ENCODE measurements around the gene NCOA3.
A peak's percentile ranks its signal among the peaks of the same experiment; 100 is the strongest.

NCOA3 gene

GRCh38 chr20:47663354-47664067 is 161.8 kb downstream of the NCOA3 start:
- no peak for TF ChIP-seq BHLHE40 (IDR thresholded peaks at IDR 0.05; ENCODE audit: borderline replicate concordance)
- TF ChIP-seq FOXA1 (IDR thresholded peaks at IDR 0.05) = no peak
- TF ChIP-seq ZNF384 (IDR thresholded peaks at IDR 0.05) = no peak
- TF ChIP-seq PKNOX1 (IDR thresholded peaks at IDR 0.05) = no peak
- no peak for TF ChIP-seq ELF4 (IDR thresholded peaks at IDR 0.05)
- TF ChIP-seq FOXM1 (IDR thresholded peaks at IDR 0.05; ENCODE audit: borderline replicate concordance) = no peak
- no peak for TF ChIP-seq TARDBP (IDR thresholded peaks at IDR 0.05)
- TF ChIP-seq HDGF (IDR thresholded peaks at IDR 0.05; ENCODE audit: borderline replicate concordance) = no peak
- TF ChIP-seq L3MBTL2 (conservative IDR thresholded peaks at IDR 0.05) = no peak
- TF ChIP-seq NFRKB (IDR thresholded peaks at IDR 0.05) = no peak
- TF ChIP-seq CTBP1 (IDR thresholded peaks at IDR 0.05; ENCODE audit: borderline replicate concordance) = no peak
- ChIA-PET POLR2A (no interaction called here), CTCF (interaction anchor here (0.7 to 1.2 kb wide), 5 partner anchors 10 to 957 kb away, joined by 3 to 14 read pairs (median 3); no protein-coding TSS in a partner anchor)
- peak; percentile 87 for DNase-seq (ENCODE audit: extremely low spot score)

DNA sequence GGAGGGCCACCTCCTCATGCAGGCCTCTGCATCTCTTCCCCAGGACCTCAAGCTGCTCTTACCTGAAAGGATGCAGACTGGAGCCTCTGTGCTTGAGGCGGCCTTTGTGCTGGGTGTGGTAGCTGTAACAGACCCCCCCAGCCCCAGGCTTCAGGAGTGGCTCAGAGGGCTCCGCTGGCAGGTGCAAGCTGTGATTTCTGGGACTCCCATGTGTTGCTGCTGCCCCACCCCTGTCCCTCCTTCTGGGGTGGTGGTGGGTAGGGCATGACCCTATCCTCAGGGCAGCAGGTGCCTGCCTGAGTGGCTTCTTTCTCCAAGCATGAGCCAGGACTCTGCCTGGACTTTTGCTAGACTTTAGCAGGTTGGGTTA is 162.4 kb downstream of the NCOA3 start:
- ChIA-PET CTCF (interaction anchor here (0.9 to 1.2 kb wide), 4 partner anchors 10 to 957 kb away, joined by 3 to 14 read pairs (median 3); no protein-coding TSS in a partner anchor), POLR2A (no interaction called here)
- TF ChIP-seq SP1 (IDR thresholded peaks at IDR 0.05) = no peak
- TF ChIP-seq L3MBTL2 (conservative IDR thresholded peaks at IDR 0.05) = no peak
- no peak for TF ChIP-seq LEF1 (IDR thresholded peaks at IDR 0.05; ENCODE audit: borderline replicate concordance)
- no peak for TF ChIP-seq FOXK2 (IDR thresholded peaks at IDR 0.05)
- TF ChIP-seq CTBP1 (IDR thresholded peaks at IDR 0.05; ENCODE audit: borderline replicate concordance) = no peak
- TF ChIP-seq FOXA1 (IDR thresholded peaks at IDR 0.05) = no peak
- no peak for TF ChIP-seq BHLHE40 (IDR thresholded peaks at IDR 0.05; ENCODE audit: borderline replicate concordance)
- TF ChIP-seq NFRKB (IDR thresholded peaks at IDR 0.05) = no peak
- TF ChIP-seq PKNOX1 (IDR thresholded peaks at IDR 0.05) = no peak
- TF ChIP-seq ZNF384 (IDR thresholded peaks at IDR 0.05) = no peak
- TF ChIP-seq TARDBP (IDR thresholded peaks at IDR 0.05) = no peak
- DNase-seq (ENCODE audit: extremely low spot score) = no peak

DNA sequence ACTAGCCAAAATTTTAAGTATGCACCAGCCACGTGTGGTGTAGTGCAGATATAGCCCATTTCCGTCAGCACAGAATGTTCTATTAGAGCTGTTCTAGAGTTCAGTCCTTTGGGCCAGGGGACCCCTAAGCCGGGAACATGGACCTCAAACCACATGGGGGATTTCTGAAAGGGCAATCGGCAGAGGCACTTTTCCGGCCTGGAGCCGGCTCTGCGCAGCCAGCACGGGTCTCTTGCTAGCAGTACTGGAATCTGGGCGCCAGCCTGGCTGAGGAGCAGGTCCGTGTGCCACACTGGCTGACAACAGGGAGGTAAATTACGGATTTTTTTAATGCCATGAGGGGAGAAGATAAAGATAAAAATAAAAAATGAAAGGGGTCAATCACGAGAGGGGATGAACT is 163.1 kb downstream of the NCOA3 start:
- no peak for DNase-seq (ENCODE audit: extremely low spot score)
- ChIA-PET CTCF (interaction anchor here (0.9 to 1.2 kb wide), 2 partner anchors 9 to 956 kb away, joined by 3 to 14 read pairs; no protein-coding TSS in a partner anchor), POLR2A (no interaction called here)
- TF ChIP-seq PKNOX1 (IDR thresholded peaks at IDR 0.05) (no peak), NFRKB (IDR thresholded peaks at IDR 0.05) (no peak), FOXM1 (IDR thresholded peaks at IDR 0.05; ENCODE audit: borderline replicate concordance) (no peak), ELF4 (IDR thresholded peaks at IDR 0.05) (no peak), ZNF384 (IDR thresholded peaks at IDR 0.05) (no peak), FOXA1 (IDR thresholded peaks at IDR 0.05) (no peak)

DNA sequence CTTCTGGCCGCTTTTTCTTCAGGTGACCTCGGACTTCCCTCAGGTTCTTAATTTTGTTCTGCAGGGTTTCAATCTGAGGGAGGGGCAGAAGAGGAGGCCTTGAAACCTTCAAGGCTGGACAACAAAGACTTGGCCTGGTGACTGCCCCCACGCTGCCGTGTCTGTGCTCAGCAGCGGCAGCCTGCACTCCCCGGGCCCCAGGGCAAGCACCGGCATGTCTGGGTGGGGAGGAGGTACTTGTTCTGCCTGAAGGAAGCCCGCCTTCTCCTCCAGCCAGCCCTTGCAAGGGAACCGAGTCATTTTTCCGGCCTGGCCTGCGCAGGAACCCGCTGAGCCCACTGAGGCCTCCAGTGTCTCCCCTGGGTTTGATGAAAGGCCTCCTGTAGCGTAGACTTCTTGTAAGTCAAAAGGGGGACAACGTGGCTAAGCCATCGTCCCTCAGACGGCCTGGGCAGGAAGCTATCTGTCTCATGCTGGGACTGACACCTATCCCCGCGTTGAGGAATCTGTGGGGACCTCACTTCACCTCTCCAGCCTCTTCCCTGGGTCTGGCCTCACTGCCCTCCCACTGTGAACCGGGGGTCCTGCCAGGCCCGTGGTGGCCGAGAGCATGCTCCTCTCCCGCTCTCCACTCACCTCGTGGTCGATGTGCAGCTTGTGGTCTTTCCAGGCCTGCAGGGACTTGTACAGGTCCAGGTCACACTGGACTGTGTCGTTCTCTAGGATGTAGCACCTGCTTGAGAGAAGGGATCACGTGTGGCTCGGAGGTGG is 163.7 kb downstream of the NCOA3 start:
- no peak for DNase-seq (ENCODE audit: extremely low spot score)
- no peak for TF ChIP-seq LEF1 (IDR thresholded peaks at IDR 0.05; ENCODE audit: borderline replicate concordance)
- TF ChIP-seq CTBP1 (IDR thresholded peaks at IDR 0.05; ENCODE audit: borderline replicate concordance) = no peak
- TF ChIP-seq PKNOX1 (IDR thresholded peaks at IDR 0.05) = no peak
- no peak for TF ChIP-seq ELF4 (IDR thresholded peaks at IDR 0.05)
- TF ChIP-seq HDGF (IDR thresholded peaks at IDR 0.05; ENCODE audit: borderline replicate concordance) = no peak
- TF ChIP-seq SP1 (IDR thresholded peaks at IDR 0.05) = no peak
- TF ChIP-seq FOXM1 (IDR thresholded peaks at IDR 0.05; ENCODE audit: borderline replicate concordance) = no peak
- TF ChIP-seq FOXA1 (IDR thresholded peaks at IDR 0.05) = no peak
- TF ChIP-seq TARDBP (IDR thresholded peaks at IDR 0.05) = no peak
- TF ChIP-seq ARNT (IDR thresholded peaks at IDR 0.05) = no peak
- no peak for TF ChIP-seq L3MBTL2 (conservative IDR thresholded peaks at IDR 0.05)
- no peak for TF ChIP-seq SUZ12 (IDR thresholded peaks at IDR 0.05)
- no peak for TF ChIP-seq NFRKB (IDR thresholded peaks at IDR 0.05)
- ChIA-PET POLR2A (no interaction called here), CTCF (interaction anchor here (0.7 kb wide), 1 partner anchor 9 kb away, joined by 3 read pairs; no protein-coding TSS in a partner anchor)

DNA sequence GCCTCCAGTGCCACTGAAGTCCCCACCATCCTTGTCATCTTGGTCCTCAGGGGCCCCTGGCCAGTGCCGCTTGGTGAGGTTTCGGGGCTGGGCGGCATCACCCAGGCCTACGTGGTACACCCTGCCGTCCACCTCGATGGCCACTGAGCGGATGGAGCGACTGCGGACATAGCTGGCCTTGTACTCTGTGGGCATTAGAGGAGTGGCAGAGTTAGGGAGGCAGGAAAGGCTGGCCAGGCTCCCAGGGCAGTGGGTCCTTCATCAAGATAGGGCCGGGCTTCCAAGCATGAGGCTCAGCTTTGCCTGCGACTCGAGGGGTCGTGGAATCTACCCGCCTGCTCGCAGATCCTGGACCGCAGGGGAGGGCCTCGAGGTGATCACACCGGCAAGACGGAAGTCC is 164.6 kb downstream of the NCOA3 start:
- POLR2A ChIA-PET = no interaction called here
- TF ChIP-seq FOXM1 (IDR thresholded peaks at IDR 0.05; ENCODE audit: borderline replicate concordance) (no peak), PKNOX1 (IDR thresholded peaks at IDR 0.05) (no peak), SP1 (IDR thresholded peaks at IDR 0.05) (no peak), BHLHE40 (IDR thresholded peaks at IDR 0.05; ENCODE audit: borderline replicate concordance) (no peak), FOXA1 (IDR thresholded peaks at IDR 0.05) (no peak), ELF4 (IDR thresholded peaks at IDR 0.05) (no peak), L3MBTL2 (conservative IDR thresholded peaks at IDR 0.05) (no peak), FOXK2 (IDR thresholded peaks at IDR 0.05) (no peak), SUZ12 (IDR thresholded peaks at IDR 0.05) (no peak), NFRKB (IDR thresholded peaks at IDR 0.05) (no peak), HDGF (IDR thresholded peaks at IDR 0.05; ENCODE audit: borderline replicate concordance) (no peak), ZNF384 (IDR thresholded peaks at IDR 0.05) (no peak), ARNT (IDR thresholded peaks at IDR 0.05) (no peak), LEF1 (IDR thresholded peaks at IDR 0.05; ENCODE audit: borderline replicate concordance) (no peak), CTBP1 (IDR thresholded peaks at IDR 0.05; ENCODE audit: borderline replicate concordance) (no peak), TARDBP (IDR thresholded peaks at IDR 0.05) (no peak)
- CTCF ChIA-PET = no interaction called here
- DNase-seq (ENCODE audit: extremely low spot score) = no peak
